Cerebellar nuclear complex (tissue), 1 donor: ENCODE data around the gene USH2A.
"Not testable (repeated sequence)": the region's sequence is repeated elsewhere in the genome, so short reads cannot be mapped to it uniquely, and the experiment has no call there.

ENCODE experiments used
- DNase-seq, 2 experiments: peaks; one replicate each; lab custom pipeline; 2025; lab: John Stamatoyannopoulos, UW

Gene USH2A

GRCh38 chr1:216201946-216202345 lies 221.3 kb downstream of the USH2A start:
- no peak for DNase-seq

GRCh38 chr1:216200941-216201340 lies 222.3 kb downstream of the USH2A start:
- no peak for DNase-seq

- no peak for DNase-seq
Observed at GRCh38 chr1:216194721-216195120, 228.5 kb downstream of the USH2A start.

- DNase-seq = no peak
Observed at GRCh38 chr1:216193839-216194443, 229.3 kb downstream of the USH2A start.

GRCh38 chr1:216190438-216190837 lies 232.8 kb downstream of the USH2A start:
- DNase-seq = no peak

GRCh38 chr1:216186816-216187215 lies 236.4 kb downstream of the USH2A start:
- no peak for DNase-seq

GRCh38 chr1:216186141-216186540 lies 237.1 kb downstream of the USH2A start:
- DNase-seq = no peak

GRCh38 chr1:216184126-216184680 lies 239.0 kb downstream of the USH2A start:
- DNase-seq = no peak

- DNase-seq = no peak
Observed at GRCh38 chr1:216183454-216183853, 239.8 kb downstream of the USH2A start.

- DNase-seq = no peak
Observed at GRCh38 chr1:216183007-216183406, 240.2 kb downstream of the USH2A start.

GRCh38 chr1:216181590-216181989 lies 241.7 kb downstream of the USH2A start:
- no peak for DNase-seq

GRCh38 chr1:216178281-216178680 lies 245.0 kb downstream of the USH2A start:
- DNase-seq = no peak

GRCh38 chr1:216176970-216177369 lies 246.3 kb downstream of the USH2A start:
- DNase-seq = no peak

- no peak for DNase-seq
Observed at GRCh38 chr1:216175714-216176113, 247.5 kb downstream of the USH2A start.

GRCh38 chr1:216173376-216173995 lies 249.8 kb downstream of the USH2A start:
- DNase-seq = no peak

- no peak for DNase-seq
Observed at GRCh38 chr1:216169351-216169750, 253.9 kb downstream of the USH2A start.

GRCh38 chr1:216168546-216168945 lies 254.7 kb downstream of the USH2A start:
- no peak for DNase-seq

GRCh38 chr1:216154063-216154462 lies 269.2 kb downstream of the USH2A start:
- DNase-seq = no peak

GRCh38 chr1:216153130-216153529 lies 270.1 kb downstream of the USH2A start:
- DNase-seq = no peak

- not testable (repeated sequence) for DNase-seq
Observed at GRCh38 chr1:216145451-216146018, 277.7 kb downstream of the USH2A start.

GRCh38 chr1:216144661-216145450 lies 278.4 kb downstream of the USH2A start:
- DNase-seq = no peak

GRCh38 chr1:216142921-216143320 lies 280.3 kb downstream of the USH2A start:
- DNase-seq = no peak
